Adrenal gland (tissue), 5 donors: ENCODE results near the gene FCMR.

Source experiments
- POLR2A ChIP-seq, 2 donors: fragments of 450-650 bp; IDR thresholded peaks; one replicate each; pipeline ENCODE4 v1.6.1; 2017; ENCODE audit warnings: antibody characterized with exemption in 2 of 2, mild to moderate bottlenecking in 2 of 2, moderate library complexity in 1 of 2
- TF ChIP-seq, protein P1 (sequence below), 6 experiments: fragments of 450-650 bp in 4 of 6; fragments of 200-600 bp in 2 of 6; sonication (generic) in 1 of 6; IDR thresholded peaks; 1 replicate in 5 of 6; 2 replicates in 1 of 6; pipeline versions ENCODE4 v1.5.1 to v1.8.0; 2016 to 2021; ENCODE audit warnings: antibody characterized with exemption in 6 of 6, mild to moderate bottlenecking in 2 of 6, moderate library complexity in 1 of 6
- donor health status: DM: no; HTN: no; CAD: no.

DNA sequence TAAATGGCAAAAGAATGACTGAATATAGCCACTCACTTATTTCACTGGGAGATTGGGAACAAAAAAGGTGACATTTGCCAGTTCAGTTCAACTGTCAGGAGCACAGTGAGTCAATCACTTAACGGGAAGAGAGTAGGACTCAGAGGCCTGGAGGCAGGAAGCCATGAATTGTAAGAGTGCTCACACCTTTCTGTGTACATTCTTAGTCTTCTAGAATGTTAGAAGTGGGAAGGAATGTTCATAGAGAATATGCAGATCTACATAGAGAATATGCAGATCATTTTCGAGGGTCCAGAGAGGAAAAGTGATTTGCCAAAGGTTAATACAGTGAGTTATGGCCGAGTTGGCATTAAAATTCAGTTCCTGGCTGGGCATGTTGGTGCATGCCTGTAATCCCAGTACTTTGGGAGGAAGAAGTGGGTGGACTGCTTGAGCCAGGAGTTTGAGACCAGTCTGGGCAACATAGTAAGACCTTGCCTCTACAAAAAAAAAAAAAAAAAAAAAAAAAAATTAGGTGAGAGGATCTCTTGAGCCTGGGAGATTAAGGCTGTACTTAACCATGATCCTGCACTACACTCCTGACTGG lies 48.0 kb downstream of the FCMR start:
- TF ChIP-seq, protein P1, sequence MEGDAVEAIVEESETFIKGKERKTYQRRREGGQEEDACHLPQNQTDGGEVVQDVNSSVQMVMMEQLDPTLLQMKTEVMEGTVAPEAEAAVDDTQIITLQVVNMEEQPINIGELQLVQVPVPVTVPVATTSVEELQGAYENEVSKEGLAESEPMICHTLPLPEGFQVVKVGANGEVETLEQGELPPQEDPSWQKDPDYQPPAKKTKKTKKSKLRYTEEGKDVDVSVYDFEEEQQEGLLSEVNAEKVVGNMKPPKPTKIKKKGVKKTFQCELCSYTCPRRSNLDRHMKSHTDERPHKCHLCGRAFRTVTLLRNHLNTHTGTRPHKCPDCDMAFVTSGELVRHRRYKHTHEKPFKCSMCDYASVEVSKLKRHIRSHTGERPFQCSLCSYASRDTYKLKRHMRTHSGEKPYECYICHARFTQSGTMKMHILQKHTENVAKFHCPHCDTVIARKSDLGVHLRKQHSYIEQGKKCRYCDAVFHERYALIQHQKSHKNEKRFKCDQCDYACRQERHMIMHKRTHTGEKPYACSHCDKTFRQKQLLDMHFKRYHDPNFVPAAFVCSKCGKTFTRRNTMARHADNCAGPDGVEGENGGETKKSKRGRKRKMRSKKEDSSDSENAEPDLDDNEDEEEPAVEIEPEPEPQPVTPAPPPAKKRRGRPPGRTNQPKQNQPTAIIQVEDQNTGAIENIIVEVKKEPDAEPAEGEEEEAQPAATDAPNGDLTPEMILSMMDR (IDR thresholded peaks at IDR 0.05): no peak
- no peak for TF ChIP-seq POLR2A (IDR thresholded peaks at IDR 0.05)
